ENCODE data around the gene SCAF1.

The SCAF1 gene

GRCh38 chr19:49700563-49700962 is 58.6 kb downstream of the SCAF1 start:
- no peak for TF ChIP-seq EZH2phosphoT487 (IDR thresholded peaks at IDR 0.05; ENCODE audit: low read length)
- TF ChIP-seq CTCF (IDR thresholded peaks at IDR 0.05; ENCODE audit: low read length): no peak
- no peak for TF ChIP-seq EZH2 (optimal IDR thresholded peaks at IDR 0.05; ENCODE audit: low read depth, low read length)

GRCh38 chr19:49701271-49701786 is 59.3 kb downstream of the SCAF1 start:
- DNase-seq: no peak
- Histone ChIP-seq H3K27ac (ENCODE audit: low read length) (no peak overlapping the region), H3K9me3 (replicated peaks; ENCODE audit: insufficient read depth, low read length) (no peaks in the 10 kb centered on the region), H3K9me2 (replicated peaks; ENCODE audit: insufficient read depth, low read length) (no peaks in the 10 kb centered on the region), H3K9ac (ENCODE audit: low read length) (no peak overlapping the region), H3K4me1 (ENCODE audit: low read length) (no peaks in the 10 kb centered on the region), H3K4me3 (ENCODE audit: low read length) (no peak overlapping the region), H3K27me3 (replicated peaks; ENCODE audit: insufficient read depth, low read length) (peaks cover 43% of the 10 kb centered on the region), H2AFZ (ENCODE audit: low read length) (no peak overlapping the region), H3F3A (ENCODE audit: insufficient read depth, low read length) (no peaks in the 10 kb centered on the region), H3K36me3 (replicated peaks; ENCODE audit: insufficient read depth, low read length) (no peaks in the 10 kb centered on the region), H4K20me1 (ENCODE audit: insufficient read depth, low read length) (no peaks in the 10 kb centered on the region), H3K4me2 (ENCODE audit: low read depth, low read length) (no peak overlapping the region), H3K79me2 (ENCODE audit: low read length) (no peaks in the 10 kb centered on the region)
- TF ChIP-seq EZH2 (optimal IDR thresholded peaks at IDR 0.05; ENCODE audit: low read depth, low read length) (no peak), CTCF (IDR thresholded peaks at IDR 0.05; ENCODE audit: low read length) (no peak), EZH2phosphoT487 (IDR thresholded peaks at IDR 0.05; ENCODE audit: low read length) (no peak)

More at GRCh38 chr19:49700563-49700962, 58.6 kb downstream of the SCAF1 start:
- Histone ChIP-seq H3K4me1 (ENCODE audit: low read length) (no peaks in the 10 kb centered on the region), H4K20me1 (ENCODE audit: insufficient read depth, low read length) (no peaks in the 10 kb centered on the region), H3K79me2 (ENCODE audit: low read length) (no peaks in the 10 kb centered on the region), H3K4me2 (ENCODE audit: low read depth, low read length) (no peak overlapping the region), H3F3A (ENCODE audit: insufficient read depth, low read length) (no peaks in the 10 kb centered on the region), H3K27ac (ENCODE audit: low read length) (no peak overlapping the region), H3K9ac (ENCODE audit: low read length) (no peak overlapping the region), H3K36me3 (replicated peaks; ENCODE audit: insufficient read depth, low read length) (no peaks in the 10 kb centered on the region), H2AFZ (ENCODE audit: low read length) (no peak overlapping the region), H3K9me3 (replicated peaks; ENCODE audit: insufficient read depth, low read length) (no peaks in the 10 kb centered on the region), H3K4me3 (ENCODE audit: low read length) (no peak overlapping the region), H3K9me2 (replicated peaks; ENCODE audit: insufficient read depth, low read length) (no peaks in the 10 kb centered on the region), H3K27me3 (replicated peaks; ENCODE audit: insufficient read depth, low read length) (peaks cover 36% of the 10 kb centered on the region)
- no peak for DNase-seq

DNA sequence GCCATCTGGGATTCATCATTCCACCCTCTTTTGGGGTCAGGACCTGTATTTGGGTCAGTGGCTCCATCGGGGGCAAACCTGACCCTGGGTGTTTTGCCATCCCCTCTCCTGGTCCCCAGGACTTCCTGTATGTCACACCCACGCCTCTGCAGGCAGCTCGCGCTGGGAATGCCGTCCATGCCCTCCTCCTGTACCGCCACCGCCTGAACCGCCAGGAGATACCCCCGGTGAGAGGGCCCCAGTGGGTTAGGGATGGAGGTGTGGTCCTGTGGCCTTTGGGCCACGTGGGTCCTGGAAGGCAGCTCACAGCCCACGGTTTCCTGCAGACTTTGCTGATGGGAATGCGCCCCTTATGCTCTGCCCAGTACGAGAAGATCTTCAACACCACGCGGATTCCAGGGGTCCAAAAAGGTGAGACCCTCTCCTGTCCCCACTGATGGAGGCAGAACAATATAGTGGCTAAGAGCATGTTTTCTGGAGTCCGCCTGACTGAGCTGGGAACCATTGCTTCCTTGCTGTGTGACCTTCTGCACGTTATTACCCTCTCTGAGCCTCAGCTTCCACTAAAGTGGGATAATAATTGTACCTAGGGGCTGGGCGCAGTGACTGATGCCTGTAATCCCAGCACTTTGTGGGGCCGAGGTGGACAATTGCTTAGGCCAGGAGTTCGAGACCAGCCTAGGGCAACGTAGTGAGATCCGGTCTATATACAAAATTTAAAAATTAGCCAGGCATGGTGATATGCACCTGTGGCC is 63.1 kb downstream of the SCAF1 start:
- Histone ChIP-seq H3K36me3 (replicated peaks; ENCODE audit: insufficient read depth, low read length) (no peaks in the 10 kb centered on the region), H3F3A (ENCODE audit: insufficient read depth, low read length) (no peaks in the 10 kb centered on the region), H3K27ac (ENCODE audit: low read length) (no peak overlapping the region), H3K9ac (ENCODE audit: low read length) (no peak overlapping the region), H3K4me3 (ENCODE audit: low read length) (no peak overlapping the region), H4K20me1 (ENCODE audit: insufficient read depth, low read length) (no peaks in the 10 kb centered on the region), H3K4me1 (ENCODE audit: low read length) (no peaks in the 10 kb centered on the region), H3K9me2 (replicated peaks; ENCODE audit: insufficient read depth, low read length) (no peaks in the 10 kb centered on the region), H3K9me3 (replicated peaks; ENCODE audit: insufficient read depth, low read length) (no peaks in the 10 kb centered on the region), H3K27me3 (replicated peaks; ENCODE audit: insufficient read depth, low read length) (peaks cover 70% of the 10 kb centered on the region), H2AFZ (ENCODE audit: low read length) (no peak overlapping the region), H3K4me2 (ENCODE audit: low read depth, low read length) (no peak overlapping the region), H3K79me2 (ENCODE audit: low read length) (no peaks in the 10 kb centered on the region)
- no peak for TF ChIP-seq CTCF (IDR thresholded peaks at IDR 0.05; ENCODE audit: low read length)
- no peak for TF ChIP-seq EZH2phosphoT487 (IDR thresholded peaks at IDR 0.05; ENCODE audit: low read length)
- TF ChIP-seq EZH2 (optimal IDR thresholded peaks at IDR 0.05; ENCODE audit: low read depth, low read length): no peak
- DNase-seq: no peak

Measured in MM.1S (cell line).